Measurements from ENCODE around the gene CD22. TPM values are rescaled to one million over a fixed set of nuclear protein-coding genes. Genes with fewer than 3 reads are reported as not detected.
A peak's percentile ranks its signal among the peaks of the same experiment; 100 is the strongest.

Gene CD22
- total and polyA plus RNA-seq, 2 donors from 2014 or later, result 0.82 to 15.4 TPM

DNA sequence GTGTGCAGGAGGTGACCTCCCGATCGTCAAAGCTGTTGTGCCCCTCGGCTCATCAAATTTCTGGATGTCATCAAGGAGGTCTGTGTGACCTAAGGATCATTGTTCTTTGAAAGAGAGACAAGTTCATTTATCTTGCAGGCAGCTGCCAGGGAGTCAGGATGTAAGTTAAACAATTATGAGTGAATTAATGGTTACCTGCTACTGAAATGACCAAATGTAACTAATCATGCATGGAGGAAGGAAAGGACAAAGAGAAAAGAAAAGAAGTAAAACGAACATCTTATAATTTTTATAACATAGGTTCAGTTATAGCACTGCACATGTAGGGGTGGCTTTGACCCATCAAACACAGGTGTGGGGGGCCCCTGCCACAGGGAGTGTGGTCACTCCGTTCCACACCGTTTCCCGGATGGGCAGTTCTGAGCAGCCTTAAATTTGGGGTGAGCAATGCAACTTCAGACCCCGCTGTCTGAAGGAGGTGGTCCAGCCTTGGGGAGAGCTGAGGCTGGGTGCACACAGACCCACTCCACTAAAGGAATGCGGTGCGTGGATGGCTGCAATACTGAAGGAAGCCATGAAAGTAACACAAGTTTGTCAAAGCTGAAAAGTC is 5.3 kb downstream of the CD22 start:
- Histone ChIP-seq H3K9ac (ENCODE audit: low read length in 3 of 3) (no peak overlapping the region), H3K9me3 (ENCODE audit: control insufficient read depth in 2 of 3, insufficient read depth in 1 of 3, low read length in 3 of 3) (no peaks in the 10 kb centered on the region), H3K4me3 (ENCODE audit: low read length in 3 of 3) (no peak overlapping the region), H3K4me1 (ENCODE audit: control insufficient read depth in 2 of 3, insufficient read depth in 2 of 3, low read depth in 1 of 3, low read length in 3 of 3) (no peaks in the 10 kb centered on the region), H3K36me3 (ENCODE audit: control insufficient read depth in 2 of 3, insufficient read depth in 3 of 3, low read length in 3 of 3) (no peaks in the 10 kb centered on the region), H3K27ac (ENCODE audit: low read depth in 2 of 2, low read length in 2 of 2) (no peak overlapping the region), H3K27me3 (ENCODE audit: control insufficient read depth, insufficient read depth, low read length) (no peaks in the 10 kb centered on the region)
- TF ChIP-seq, protein P1, sequence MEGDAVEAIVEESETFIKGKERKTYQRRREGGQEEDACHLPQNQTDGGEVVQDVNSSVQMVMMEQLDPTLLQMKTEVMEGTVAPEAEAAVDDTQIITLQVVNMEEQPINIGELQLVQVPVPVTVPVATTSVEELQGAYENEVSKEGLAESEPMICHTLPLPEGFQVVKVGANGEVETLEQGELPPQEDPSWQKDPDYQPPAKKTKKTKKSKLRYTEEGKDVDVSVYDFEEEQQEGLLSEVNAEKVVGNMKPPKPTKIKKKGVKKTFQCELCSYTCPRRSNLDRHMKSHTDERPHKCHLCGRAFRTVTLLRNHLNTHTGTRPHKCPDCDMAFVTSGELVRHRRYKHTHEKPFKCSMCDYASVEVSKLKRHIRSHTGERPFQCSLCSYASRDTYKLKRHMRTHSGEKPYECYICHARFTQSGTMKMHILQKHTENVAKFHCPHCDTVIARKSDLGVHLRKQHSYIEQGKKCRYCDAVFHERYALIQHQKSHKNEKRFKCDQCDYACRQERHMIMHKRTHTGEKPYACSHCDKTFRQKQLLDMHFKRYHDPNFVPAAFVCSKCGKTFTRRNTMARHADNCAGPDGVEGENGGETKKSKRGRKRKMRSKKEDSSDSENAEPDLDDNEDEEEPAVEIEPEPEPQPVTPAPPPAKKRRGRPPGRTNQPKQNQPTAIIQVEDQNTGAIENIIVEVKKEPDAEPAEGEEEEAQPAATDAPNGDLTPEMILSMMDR (IDR thresholded peaks at IDR 0.05; ENCODE audit: borderline replicate concordance, extremely low read depth, insufficient read depth), result no peak
- DNase-seq, result peak in 1 of 5 donors; percentile 22
- no peak for FAIRE-seq
- intact Hi-C loops (cut with DNase I), result no loop called here

DNA sequence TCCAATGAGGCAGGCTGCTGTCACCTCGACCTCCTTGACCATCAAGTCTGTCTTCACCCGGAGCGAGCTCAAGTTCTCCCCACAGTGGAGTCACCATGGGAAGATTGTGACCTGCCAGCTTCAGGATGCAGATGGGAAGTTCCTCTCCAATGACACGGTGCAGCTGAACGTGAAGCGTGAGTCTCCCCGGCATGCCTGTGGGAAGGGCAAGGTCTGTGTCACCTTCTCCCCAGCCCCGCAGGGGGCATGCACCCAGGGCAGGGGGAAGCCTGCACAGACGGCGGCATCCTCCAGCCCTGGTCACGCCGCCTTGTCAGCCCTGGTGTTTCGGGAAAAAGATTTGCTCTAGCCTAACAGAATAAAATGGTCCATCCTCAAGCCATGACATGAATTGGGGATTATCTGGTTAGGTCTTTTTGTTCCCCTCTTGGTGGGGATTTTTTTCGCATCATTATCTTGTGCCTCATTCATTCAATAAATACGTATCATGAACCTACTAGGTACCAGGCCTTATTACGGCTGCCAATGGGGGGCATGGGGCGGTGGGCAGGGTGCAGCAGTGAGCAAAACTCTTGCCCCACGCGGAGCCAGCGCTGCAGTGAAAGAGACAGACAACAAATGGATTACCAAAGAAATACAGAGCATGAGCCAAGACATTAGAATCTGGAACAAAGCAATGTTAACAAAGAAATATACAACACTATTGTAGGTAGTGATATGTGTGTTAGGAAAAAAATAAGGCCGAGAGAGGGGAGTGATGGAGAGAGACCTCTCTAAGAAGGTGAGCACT is 7.4 kb downstream of the CD22 start:
- TF ChIP-seq, protein P1 (IDR thresholded peaks at IDR 0.05; ENCODE audit: borderline replicate concordance, extremely low read depth, insufficient read depth), result no peak
- Histone ChIP-seq H3K9ac (ENCODE audit: low read length in 3 of 3) (no peak overlapping the region), H3K9me3 (ENCODE audit: control insufficient read depth in 2 of 3, insufficient read depth in 1 of 3, low read length in 3 of 3) (no peaks in the 10 kb centered on the region), H3K27me3 (ENCODE audit: control insufficient read depth, insufficient read depth, low read length) (no peaks in the 10 kb centered on the region), H3K4me3 (ENCODE audit: low read length in 3 of 3) (no peak overlapping the region), H3K4me1 (ENCODE audit: control insufficient read depth in 2 of 3, insufficient read depth in 2 of 3, low read depth in 1 of 3, low read length in 3 of 3) (no peaks in the 10 kb centered on the region), H3K27ac (ENCODE audit: low read depth in 2 of 2, low read length in 2 of 2) (no peak overlapping the region), H3K36me3 (ENCODE audit: control insufficient read depth in 2 of 3, insufficient read depth in 3 of 3, low read length in 3 of 3) (no peaks in the 10 kb centered on the region)
- intact Hi-C loops (cut with DNase I), result no loop called here
- DNase-seq, result peak in 1 of 5 donors; percentile 34
- FAIRE-seq, result no peak

DNA sequence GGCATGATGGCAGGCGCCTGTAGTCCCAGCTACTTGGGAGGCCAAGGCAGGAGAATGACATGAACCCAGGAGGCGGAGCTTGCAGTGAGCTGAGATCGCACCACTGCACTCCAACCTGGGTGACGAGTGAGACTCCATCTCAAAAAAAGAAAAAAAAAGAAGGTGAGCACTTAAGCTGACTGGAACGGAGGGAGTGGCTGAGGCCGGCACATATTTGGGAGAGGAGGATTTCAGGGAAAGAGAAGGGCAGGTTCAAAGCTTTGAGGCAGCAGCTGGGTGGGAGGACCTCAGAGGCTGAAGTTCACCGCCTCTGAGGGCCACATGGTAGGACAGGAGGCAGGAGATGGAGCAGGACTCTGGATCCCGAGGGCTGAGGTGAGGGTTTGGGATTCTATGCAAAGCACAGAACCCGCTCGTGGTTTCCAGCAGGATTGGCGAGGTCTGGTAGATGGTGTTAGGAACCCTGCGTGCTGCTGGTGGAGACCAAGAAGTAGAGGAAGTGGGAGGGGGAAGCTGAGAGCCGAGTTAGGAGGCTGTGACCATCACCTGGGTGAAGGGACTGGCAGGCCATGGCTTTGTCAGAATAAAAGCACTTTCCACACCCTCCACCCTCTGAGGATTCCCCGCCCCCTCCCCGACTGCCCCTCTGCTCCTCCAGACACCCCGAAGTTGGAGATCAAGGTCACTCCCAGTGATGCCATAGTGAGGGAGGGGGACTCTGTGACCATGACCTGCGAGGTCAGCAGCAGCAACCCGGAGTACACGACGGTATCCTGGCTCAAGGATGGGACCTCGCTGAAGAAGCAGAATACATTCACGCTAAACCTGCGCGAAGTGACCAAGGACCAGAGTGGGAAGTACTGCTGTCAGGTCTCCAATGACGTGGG is 8.4 kb downstream of the CD22 start:
- FAIRE-seq, result no peak

More for the DNA sequence above, 8.4 kb downstream of the CD22 start:
- intact Hi-C loops (cut with DNase I), result no loop called here
- H3K27ac ChIP-seq (ENCODE audit: low read depth in 2 of 2, low read length in 2 of 2), result no peak overlapping the region
- no peaks in the 10 kb centered on the region for H3K4me1 ChIP-seq (ENCODE audit: control insufficient read depth in 2 of 3, insufficient read depth in 2 of 3, low read depth in 1 of 3, low read length in 3 of 3)
- no peak overlapping the region for H3K9ac ChIP-seq (ENCODE audit: low read length in 3 of 3)
- no peaks in the 10 kb centered on the region for H3K27me3 ChIP-seq (ENCODE audit: control insufficient read depth, insufficient read depth, low read length)
- H3K36me3 ChIP-seq (ENCODE audit: control insufficient read depth in 2 of 3, insufficient read depth in 3 of 3, low read length in 3 of 3), result no peaks in the 10 kb centered on the region
- peak in 1 of 5 donors; percentile 24 for DNase-seq
- no peaks in the 10 kb centered on the region for H3K9me3 ChIP-seq (ENCODE audit: control insufficient read depth in 2 of 3, insufficient read depth in 1 of 3, low read length in 3 of 3)
- TF ChIP-seq, protein P1 (IDR thresholded peaks at IDR 0.05; ENCODE audit: borderline replicate concordance, extremely low read depth, insufficient read depth), result no peak
- no peak overlapping the region for H3K4me3 ChIP-seq (ENCODE audit: low read length in 3 of 3)

Data from kidney (tissue), 14 donors.